Left ventricle myocardium inferior (tissue), 1 donor: ENCODE data around the gene STXBP6. TPM values are rescaled to one million over a fixed set of nuclear protein-coding genes. Genes with fewer than 3 reads are reported as not detected.
"Not testable (repeated sequence)": the region's sequence is repeated elsewhere in the genome, so short reads cannot be mapped to it uniquely, and the experiment has no call there.

Source experiments
- DNase-seq: peaks from one replicate; pipeline ENCODE4 v3.0.0-alpha.2; 2020
- H3K27ac ChIP-seq: fragments of 200-600 bp; replicated peaks from 2 replicates; pipeline ENCODE4 v1.8.0; 2021
- H3K27me3 ChIP-seq: fragments of 200-600 bp; 2 replicates; pipeline ENCODE4 v1.8.0; 2021; ENCODE audit warnings: low read depth
- H3K36me3 ChIP-seq: fragments of 200-600 bp; 2 replicates; pipeline ENCODE4 v1.8.0; 2021
- H3K4me1 ChIP-seq: fragments of 200-600 bp; 2 replicates; pipeline ENCODE4 v1.8.0; 2021
- H3K4me3 ChIP-seq: fragments of 200-600 bp; 2 replicates; pipeline ENCODE4 v1.8.0; 2021; ENCODE audit warnings: mild to moderate bottlenecking, moderate library complexity
- H3K9me3 ChIP-seq: fragments of 200-600 bp; replicated peaks from 2 replicates; pipeline ENCODE4 v1.8.0; 2021
- intact Hi-C: fragments of 100-400 bp; cut with micrococcal nuclease; formaldehyde crosslinking; loops from one replicate; pipeline ENCODE4 v1.11.0; 2022
- total RNA-seq: library from RNA; stranded (reverse); fragmentation: NEBNext Ultra II Directional; extraction: Animal tissue kit (Norgen Biotek cat#: 25700); gene quantifications from one replicate; pipeline ENCODE4 v1.2.1, GENCODE V29; 2021
- TF ChIP-seq, protein P1 (sequence below): fragments of 200-600 bp; IDR thresholded peaks from 2 replicates; pipeline ENCODE4 v1.8.0; 2021; ENCODE audit warnings: antibody characterized with exemption, mild to moderate bottlenecking, borderline replicate concordance
- donor health status: DM: no; HTN: yes; CAD: no; lungs with severe emphysema.

The STXBP6 gene
- total RNA-seq, 1 donor from 2014 or later: 21.7 TPM

- Histone ChIP-seq H3K27ac (peak overlapping the region; percentile 87), H3K27me3 (no peaks in the 10 kb centered on the region), H3K4me1 (peaks cover 72% of the 10 kb centered on the region), H3K4me3 (peak overlapping the region; percentile 32), H3K9me3 (no peaks in the 10 kb centered on the region), H3K36me3 (no peaks in the 10 kb centered on the region)
- intact Hi-C loops: no loop called here
- TF ChIP-seq, protein P1, sequence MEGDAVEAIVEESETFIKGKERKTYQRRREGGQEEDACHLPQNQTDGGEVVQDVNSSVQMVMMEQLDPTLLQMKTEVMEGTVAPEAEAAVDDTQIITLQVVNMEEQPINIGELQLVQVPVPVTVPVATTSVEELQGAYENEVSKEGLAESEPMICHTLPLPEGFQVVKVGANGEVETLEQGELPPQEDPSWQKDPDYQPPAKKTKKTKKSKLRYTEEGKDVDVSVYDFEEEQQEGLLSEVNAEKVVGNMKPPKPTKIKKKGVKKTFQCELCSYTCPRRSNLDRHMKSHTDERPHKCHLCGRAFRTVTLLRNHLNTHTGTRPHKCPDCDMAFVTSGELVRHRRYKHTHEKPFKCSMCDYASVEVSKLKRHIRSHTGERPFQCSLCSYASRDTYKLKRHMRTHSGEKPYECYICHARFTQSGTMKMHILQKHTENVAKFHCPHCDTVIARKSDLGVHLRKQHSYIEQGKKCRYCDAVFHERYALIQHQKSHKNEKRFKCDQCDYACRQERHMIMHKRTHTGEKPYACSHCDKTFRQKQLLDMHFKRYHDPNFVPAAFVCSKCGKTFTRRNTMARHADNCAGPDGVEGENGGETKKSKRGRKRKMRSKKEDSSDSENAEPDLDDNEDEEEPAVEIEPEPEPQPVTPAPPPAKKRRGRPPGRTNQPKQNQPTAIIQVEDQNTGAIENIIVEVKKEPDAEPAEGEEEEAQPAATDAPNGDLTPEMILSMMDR: no peak
- DNase-seq: peak; percentile 26
Measured at GRCh38 chr14:24965934-24966578, 83.9 kb downstream of the STXBP6 start.

- Histone ChIP-seq H3K4me1 (peaks cover 72% of the 10 kb centered on the region), H3K27ac (peak overlapping the region; percentile 87), H3K9me3 (no peaks in the 10 kb centered on the region), H3K27me3 (no peaks in the 10 kb centered on the region), H3K36me3 (no peaks in the 10 kb centered on the region), H3K4me3 (peak overlapping the region; percentile 32)
- DNase-seq: no peak
- intact Hi-C loops: no loop called here
- TF ChIP-seq, protein P1: no peak
Measured at GRCh38 chr14:24965578-24965933, 84.4 kb downstream of the STXBP6 start.

DNA sequence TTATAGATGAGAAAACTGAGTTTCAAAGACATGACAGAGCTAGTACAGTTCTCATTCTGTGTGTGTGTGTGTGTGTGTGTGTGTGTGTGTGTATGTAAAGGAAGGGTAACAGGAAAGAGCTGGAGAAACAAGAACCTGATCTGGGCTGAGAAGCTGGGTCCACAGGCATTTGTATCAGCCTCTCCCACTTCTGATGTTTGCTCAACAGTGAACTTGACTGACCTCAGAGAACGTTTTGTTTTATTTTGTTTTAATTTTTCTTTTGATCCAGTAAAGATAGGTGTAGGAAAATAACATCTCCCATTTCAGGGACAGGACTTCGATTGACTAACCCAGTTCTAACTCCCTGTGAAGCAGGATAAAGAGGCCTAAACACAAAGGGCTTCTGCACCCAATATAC, 85.4 kb downstream of the STXBP6 start:
- no peaks in the 10 kb centered on the region for H3K27me3 ChIP-seq
- H3K9me3 ChIP-seq: no peaks in the 10 kb centered on the region
- no peak overlapping the region for H3K4me3 ChIP-seq
- TF ChIP-seq, protein P1: no peak
- no peak for DNase-seq
- intact Hi-C loops: no loop called here
- H3K4me1 ChIP-seq: peaks cover 73% of the 10 kb centered on the region
- no peaks in the 10 kb centered on the region for H3K36me3 ChIP-seq
- peak overlapping the region; percentile 87 for H3K27ac ChIP-seq

- H3K27ac ChIP-seq: peak overlapping the region; percentile 87
- no peaks in the 10 kb centered on the region for H3K9me3 ChIP-seq
- H3K36me3 ChIP-seq: no peaks in the 10 kb centered on the region
- DNase-seq: no peak
- peaks cover 73% of the 10 kb centered on the region for H3K4me1 ChIP-seq
- H3K27me3 ChIP-seq: no peaks in the 10 kb centered on the region
- H3K4me3 ChIP-seq: no peak overlapping the region
- intact Hi-C loops: no loop called here
- TF ChIP-seq, protein P1: no peak
Measured at GRCh38 chr14:24964048-24964447, 85.9 kb downstream of the STXBP6 start.

GRCh38 chr14:24962118-24962517, 87.8 kb downstream of the STXBP6 start:
- H3K9me3 ChIP-seq, H3K4me3 ChIP-seq, H3K36me3 ChIP-seq, H3K27ac ChIP-seq, H3K27me3 ChIP-seq, intact Hi-C loops, DNase-seq: not testable (repeated sequence)
- H3K4me1 ChIP-seq: peaks cover 73% of the 10 kb centered on the region

DNA sequence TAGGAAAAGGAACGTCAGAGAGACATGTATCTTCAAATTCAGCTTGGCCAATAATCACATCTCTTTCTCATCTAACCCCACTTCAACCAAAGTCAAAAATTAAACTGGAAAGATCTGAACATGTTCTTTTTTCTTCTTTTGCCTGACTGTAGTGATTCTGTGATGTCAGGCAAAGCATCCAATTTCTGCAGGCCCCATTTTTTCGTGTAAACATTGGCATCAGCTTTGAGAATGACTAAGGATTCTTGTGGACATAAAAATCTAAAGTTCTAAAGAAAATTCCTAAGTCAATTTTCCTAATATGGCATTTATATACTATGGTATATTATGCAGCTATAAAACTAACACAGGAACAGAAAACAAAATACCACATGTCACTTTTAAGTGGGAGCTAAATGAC, 89.1 kb downstream of the STXBP6 start:
- Histone ChIP-seq H3K36me3 (no peaks in the 10 kb centered on the region), H3K27ac (peak overlapping the region; percentile 77), H3K9me3 (no peaks in the 10 kb centered on the region), H3K27me3 (no peaks in the 10 kb centered on the region), H3K4me3 (no peak overlapping the region), H3K4me1 (peaks cover 73% of the 10 kb centered on the region)
- no peak for DNase-seq
- intact Hi-C loops: no loop called here
- TF ChIP-seq, protein P1: no peak
